ENCODE results near the gene SMG5. TPM values are rescaled to one million over a fixed set of nuclear protein-coding genes. Genes with fewer than 3 reads are reported as not detected.

Gene SMG5
- total RNA-seq, 1 donor from 2014 or later, result 84.4 TPM

- DNase-seq (ENCODE audit: low read depth), result no peak
- peaks cover 6% of the 10 kb centered on the region for H3K36me3 ChIP-seq (ENCODE audit: control insufficient read depth, insufficient read depth, low read length)
- no peak overlapping the region for H3K4me3 ChIP-seq (ENCODE audit: low read depth, low read length)
- TF ChIP-seq CTCF (IDR thresholded peaks at IDR 0.05; ENCODE audit: insufficient read depth, low read length, poor library complexity, severe bottlenecking), result no peak
- H3K27me3 ChIP-seq (ENCODE audit: control insufficient read depth, insufficient read depth, low read length), result no peaks in the 10 kb centered on the region
These were observed 28.3 kb upstream of the SMG5 start for GRCh38 chr1:156310962-156311361.

DNA sequence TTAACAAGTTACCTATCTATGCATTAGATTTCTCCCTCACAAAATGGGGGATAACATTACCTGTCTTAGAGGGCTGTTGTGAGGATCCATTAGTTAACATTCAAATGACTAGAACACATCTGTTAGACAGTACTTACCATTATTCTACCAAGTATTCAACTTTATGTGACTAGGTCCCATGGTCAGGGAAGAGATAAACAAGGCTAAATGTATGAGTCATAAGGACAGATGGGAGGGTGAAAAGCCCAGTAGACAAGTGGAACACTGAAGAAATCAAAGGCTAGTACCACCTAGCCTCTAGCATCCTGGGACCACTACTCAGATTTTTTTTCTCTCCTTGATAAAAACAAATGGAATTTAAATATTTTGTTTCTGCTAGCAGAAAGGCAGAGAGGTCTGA, 25.5 kb upstream of the SMG5 start:
- no peak for TF ChIP-seq CTCF (IDR thresholded peaks at IDR 0.05; ENCODE audit: insufficient read depth, low read length, poor library complexity, severe bottlenecking)
- peaks cover 5% of the 10 kb centered on the region for H3K36me3 ChIP-seq (ENCODE audit: control insufficient read depth, insufficient read depth, low read length)
- H3K4me3 ChIP-seq (ENCODE audit: low read depth, low read length), result no peak overlapping the region
- H3K27me3 ChIP-seq (ENCODE audit: control insufficient read depth, insufficient read depth, low read length), result no peaks in the 10 kb centered on the region
- DNase-seq (ENCODE audit: low read depth), result no peak

GRCh38 chr1:156305215-156305614, 22.6 kb upstream of the SMG5 start:
- DNase-seq (ENCODE audit: low read depth), result no peak
- no peak for TF ChIP-seq CTCF (IDR thresholded peaks at IDR 0.05; ENCODE audit: insufficient read depth, low read length, poor library complexity, severe bottlenecking)
- Histone ChIP-seq H3K36me3 (ENCODE audit: control insufficient read depth, insufficient read depth, low read length) (peaks cover 3% of the 10 kb centered on the region), H3K27me3 (ENCODE audit: control insufficient read depth, insufficient read depth, low read length) (no peaks in the 10 kb centered on the region), H3K4me3 (ENCODE audit: low read depth, low read length) (no peak overlapping the region)

- H3K27me3 ChIP-seq (ENCODE audit: control insufficient read depth, insufficient read depth, low read length), result no peaks in the 10 kb centered on the region
- DNase-seq (ENCODE audit: low read depth), result no peak
- TF ChIP-seq CTCF (IDR thresholded peaks at IDR 0.05; ENCODE audit: insufficient read depth, low read length, poor library complexity, severe bottlenecking), result no peak
- no peak overlapping the region for H3K4me3 ChIP-seq (ENCODE audit: low read depth, low read length)
- H3K36me3 ChIP-seq (ENCODE audit: control insufficient read depth, insufficient read depth, low read length), result peaks cover 2% of the 10 kb centered on the region
These were observed 20.6 kb upstream of the SMG5 start for GRCh38 chr1:156303241-156303640.

DNA sequence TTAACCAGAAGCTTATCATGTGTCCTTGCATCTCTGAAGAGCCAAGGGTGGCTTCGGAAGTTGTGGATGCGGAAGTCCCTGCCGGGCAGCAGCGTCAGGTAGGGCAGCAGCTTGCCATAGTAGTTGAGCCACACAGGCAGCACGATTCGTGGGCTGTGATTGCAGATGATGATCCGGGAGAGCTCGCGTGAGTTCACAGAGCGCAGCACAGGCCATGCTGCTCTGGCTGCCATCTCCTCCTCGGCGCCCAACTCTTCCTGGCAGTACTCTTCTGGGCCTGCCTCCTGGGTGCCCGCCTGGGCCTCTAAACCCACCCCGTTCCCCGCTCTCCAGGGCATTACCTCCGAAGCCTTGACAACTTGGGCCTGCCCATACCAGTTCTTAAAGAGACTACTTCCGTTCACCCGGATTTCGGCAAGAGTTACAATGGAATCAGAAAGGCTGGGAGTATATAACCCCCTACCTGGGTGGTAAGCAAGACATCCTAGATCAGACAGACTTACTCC, 16.3 kb upstream of the SMG5 start, which contains the start of gene VHLL:
Gene VHLL, minus strand, starts transcription at position 456 of the 506 bp plus-strand sequence. Its CDS starts 118 bp downstream, at position 338.
- no peaks in the 10 kb centered on the region for H3K36me3 ChIP-seq (ENCODE audit: control insufficient read depth, insufficient read depth, low read length)
- no peaks in the 10 kb centered on the region for H3K27me3 ChIP-seq (ENCODE audit: control insufficient read depth, insufficient read depth, low read length)
- no peak within 1 kb of the TSS for H3K4me3 ChIP-seq (ENCODE audit: low read depth, low read length)
- TF ChIP-seq CTCF (IDR thresholded peaks at IDR 0.05; ENCODE audit: insufficient read depth, low read length, poor library complexity, severe bottlenecking), result no peak
- no peak for DNase-seq (ENCODE audit: low read depth)

- peak within 1 kb of the TSS; percentile 60 for H3K4me3 ChIP-seq (ENCODE audit: low read depth, low read length)
- no peak for DNase-seq (ENCODE audit: low read depth)
- no peak for TF ChIP-seq CTCF (IDR thresholded peaks at IDR 0.05; ENCODE audit: insufficient read depth, low read length, poor library complexity, severe bottlenecking)
- no peaks in the 10 kb centered on the region for H3K27me3 ChIP-seq (ENCODE audit: control insufficient read depth, insufficient read depth, low read length)
- no peaks in the 10 kb centered on the region for H3K36me3 ChIP-seq (ENCODE audit: control insufficient read depth, insufficient read depth, low read length)
These were observed 12.8 kb upstream of the SMG5 start, which contains the start of gene GLMP for GRCh38 chr1:156295391-156295947. Gene GLMP (minus strand): TSS chr1:156295679. CDS start chr1:156295645, 34 bp downstream.

Data from kidney epithelial cell (primary cell).